ENCODE data around the gene CYTIP. TPM values are rescaled to one million over a fixed set of nuclear protein-coding genes. Genes with fewer than 3 reads are reported as not detected.

The CYTIP gene
- total RNA-seq, 1 experiment from 2014 or later, result not detected

GRCh38 chr2:157460384-157460837 lies 16.5 kb upstream of the CYTIP start:
- Histone ChIP-seq H3K27ac (no peak overlapping the region), H2AFZ (no peak overlapping the region), H3K9me3 (ENCODE audit: insufficient read depth, low read depth) (no peaks in the 10 kb centered on the region), H3K9me2 (ENCODE audit: insufficient read depth) (no peaks in the 10 kb centered on the region), H3K79me2 (ENCODE audit: low read depth) (no peaks in the 10 kb centered on the region), H3K4me3 (no peak overlapping the region), H3K4me1 (replicated peaks; ENCODE audit: insufficient read depth) (no peaks in the 10 kb centered on the region), H3K4me2 (no peak overlapping the region), H4K20me1 (ENCODE audit: insufficient read depth) (no peaks in the 10 kb centered on the region), H3K27me3 (ENCODE audit: insufficient read depth, low read depth) (no peaks in the 10 kb centered on the region), H3F3A (ENCODE audit: insufficient read depth, low read depth) (no peaks in the 10 kb centered on the region), H3K36me3 (ENCODE audit: low read depth) (no peaks in the 10 kb centered on the region)
- intact Hi-C loops (cut with micrococcal nuclease; ENCODE audit: unreplicated experiment), result no loop called here
- no TSS peak for BruUV-seq (replicated peaks)
- no peak for TF ChIP-seq EZH2 (IDR thresholded peaks at IDR 0.05; ENCODE audit: low read depth)
- TF ChIP-seq CTCF (conservative IDR thresholded peaks at IDR 0.05), result no peak
- DNase-seq, result no peak
- ChIA-PET CTCF (no interaction called here), POLR2A (ENCODE audit: unreplicated experiment) (no interaction called here)

- CTCF ChIA-PET, result no interaction called here
- no peaks in the 10 kb centered on the region for H3K27me3 ChIP-seq (ENCODE audit: insufficient read depth, low read depth)
Measured at GRCh38 chr2:157459486-157459885, 15.6 kb upstream of the CYTIP start.

GRCh38 chr2:157447741-157448140 lies 3.9 kb upstream of the CYTIP start:
- ChIA-PET CTCF (no interaction called here), POLR2A (ENCODE audit: unreplicated experiment) (no interaction called here)
- intact Hi-C loops (cut with micrococcal nuclease; ENCODE audit: unreplicated experiment), result no loop called here
- no peak overlapping the region for H2AFZ ChIP-seq
- no peaks in the 10 kb centered on the region for H3K9me3 ChIP-seq (ENCODE audit: insufficient read depth, low read depth)
- H3K4me3 ChIP-seq, result no peak overlapping the region
- no peaks in the 10 kb centered on the region for H3K27me3 ChIP-seq (ENCODE audit: insufficient read depth, low read depth)
- no peaks in the 10 kb centered on the region for H4K20me1 ChIP-seq (ENCODE audit: insufficient read depth)
- no peak for TF ChIP-seq EZH2 (IDR thresholded peaks at IDR 0.05; ENCODE audit: low read depth)
- no peak overlapping the region for H3K27ac ChIP-seq
- no peaks in the 10 kb centered on the region for H3K36me3 ChIP-seq (ENCODE audit: low read depth)
- no peak for DNase-seq
- H3F3A ChIP-seq (ENCODE audit: insufficient read depth, low read depth), result no peaks in the 10 kb centered on the region
- no peaks in the 10 kb centered on the region for H3K79me2 ChIP-seq (ENCODE audit: low read depth)
- no peaks in the 10 kb centered on the region for H3K9me2 ChIP-seq (ENCODE audit: insufficient read depth)
- H3K4me2 ChIP-seq, result no peak overlapping the region
- no peaks in the 10 kb centered on the region for H3K4me1 ChIP-seq (replicated peaks; ENCODE audit: insufficient read depth)
- BruUV-seq (replicated peaks), result no TSS peak

More at GRCh38 chr2:157459486-157459885, 15.6 kb upstream of the CYTIP start:
- H3F3A ChIP-seq (ENCODE audit: insufficient read depth, low read depth), result no peaks in the 10 kb centered on the region
- H2AFZ ChIP-seq, result no peak overlapping the region
- no peaks in the 10 kb centered on the region for H3K79me2 ChIP-seq (ENCODE audit: low read depth)
- H3K9me3 ChIP-seq (ENCODE audit: insufficient read depth, low read depth), result no peaks in the 10 kb centered on the region
- H3K27ac ChIP-seq, result no peak overlapping the region
- H3K4me1 ChIP-seq (replicated peaks; ENCODE audit: insufficient read depth), result no peaks in the 10 kb centered on the region
- intact Hi-C loops (cut with micrococcal nuclease; ENCODE audit: unreplicated experiment), result no loop called here
- H3K4me3 ChIP-seq, result no peak overlapping the region
- POLR2A ChIA-PET (ENCODE audit: unreplicated experiment), result no interaction called here
- no peaks in the 10 kb centered on the region for H3K9me2 ChIP-seq (ENCODE audit: insufficient read depth)
- H3K4me2 ChIP-seq, result no peak overlapping the region
- no peaks in the 10 kb centered on the region for H4K20me1 ChIP-seq (ENCODE audit: insufficient read depth)
- DNase-seq, result no peak
- no TSS peak for BruUV-seq (replicated peaks)
- TF ChIP-seq EZH2 (IDR thresholded peaks at IDR 0.05; ENCODE audit: low read depth) (no peak), CTCF (conservative IDR thresholded peaks at IDR 0.05) (no peak)
- H3K36me3 ChIP-seq (ENCODE audit: low read depth), result no peaks in the 10 kb centered on the region

GRCh38 chr2:157447031-157447430 lies 3.1 kb upstream of the CYTIP start:
- TF ChIP-seq EZH2 (IDR thresholded peaks at IDR 0.05; ENCODE audit: low read depth) (no peak), CTCF (conservative IDR thresholded peaks at IDR 0.05) (no peak)
- Histone ChIP-seq H3K4me3 (no peak overlapping the region), H3F3A (ENCODE audit: insufficient read depth, low read depth) (no peaks in the 10 kb centered on the region), H4K20me1 (ENCODE audit: insufficient read depth) (no peaks in the 10 kb centered on the region), H3K27me3 (ENCODE audit: insufficient read depth, low read depth) (no peaks in the 10 kb centered on the region), H3K9me3 (ENCODE audit: insufficient read depth, low read depth) (no peaks in the 10 kb centered on the region), H3K4me1 (replicated peaks; ENCODE audit: insufficient read depth) (no peaks in the 10 kb centered on the region), H3K9me2 (ENCODE audit: insufficient read depth) (no peaks in the 10 kb centered on the region), H2AFZ (no peak overlapping the region), H3K79me2 (ENCODE audit: low read depth) (no peaks in the 10 kb centered on the region), H3K27ac (no peak overlapping the region), H3K4me2 (no peak overlapping the region), H3K36me3 (ENCODE audit: low read depth) (no peaks in the 10 kb centered on the region)
- intact Hi-C loops (cut with micrococcal nuclease; ENCODE audit: unreplicated experiment), result no loop called here
- DNase-seq, result no peak
- BruUV-seq (replicated peaks), result no TSS peak
- CTCF ChIA-PET, result no interaction called here
- POLR2A ChIA-PET (ENCODE audit: unreplicated experiment), result no interaction called here

All from PC-9 (cell line).